CD4-positive, alpha-beta T cell treated with Interleukin-17A for 4 hours (primary cell): ENCODE results near the gene NAE1.
"Not testable (repeated sequence)": the region's sequence is repeated elsewhere in the genome, so short reads cannot be mapped to it uniquely, and the experiment has no call there.

Experiments
- DNase-seq: peaks from one replicate; pipeline ENCODE4 v3.0.0-alpha.2; 2020; ENCODE audit warnings: mixed read lengths

Gene NAE1

DNA sequence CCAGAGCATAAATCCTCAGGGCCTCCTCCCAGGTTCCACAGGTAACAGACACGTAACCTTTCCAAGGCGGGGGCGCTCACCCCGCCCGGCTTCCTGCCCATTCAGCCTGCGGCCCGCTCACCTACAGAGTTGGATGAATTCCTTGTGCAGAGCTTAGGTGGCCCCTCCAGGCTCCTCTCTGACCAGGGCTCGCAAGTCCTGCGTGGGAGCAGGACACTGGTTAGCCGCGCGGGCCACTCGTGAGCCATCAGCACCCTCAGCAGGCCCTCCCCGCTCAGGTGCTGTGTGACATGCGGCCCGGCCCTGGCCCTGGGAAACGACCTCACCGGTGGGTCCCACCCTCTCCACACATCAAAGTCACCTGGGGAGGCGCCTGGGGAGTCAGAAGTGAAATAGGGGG is 29.9 kb downstream of the NAE1 start:
- DNase-seq, result no peak

DNA sequence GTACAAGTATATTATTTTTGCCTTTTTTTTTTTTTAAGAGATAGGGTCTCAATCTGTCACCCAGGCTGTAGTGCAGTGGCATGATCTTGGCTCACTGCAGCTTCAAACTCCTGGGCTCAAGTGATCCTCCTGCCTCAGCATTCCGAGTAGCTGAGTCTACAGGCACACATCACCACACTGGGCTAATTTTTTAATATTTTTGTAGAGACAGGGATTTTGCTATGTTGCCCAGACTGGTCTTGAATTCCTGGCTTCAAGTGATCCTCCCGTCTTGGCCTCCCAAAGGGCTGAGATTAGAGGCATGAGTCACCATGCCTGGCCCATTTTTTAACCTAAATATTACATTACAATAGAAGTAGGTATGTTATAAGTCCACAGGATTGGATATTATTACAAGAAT is 32.6 kb downstream of the NAE1 start:
- DNase-seq, result no peak

DNA sequence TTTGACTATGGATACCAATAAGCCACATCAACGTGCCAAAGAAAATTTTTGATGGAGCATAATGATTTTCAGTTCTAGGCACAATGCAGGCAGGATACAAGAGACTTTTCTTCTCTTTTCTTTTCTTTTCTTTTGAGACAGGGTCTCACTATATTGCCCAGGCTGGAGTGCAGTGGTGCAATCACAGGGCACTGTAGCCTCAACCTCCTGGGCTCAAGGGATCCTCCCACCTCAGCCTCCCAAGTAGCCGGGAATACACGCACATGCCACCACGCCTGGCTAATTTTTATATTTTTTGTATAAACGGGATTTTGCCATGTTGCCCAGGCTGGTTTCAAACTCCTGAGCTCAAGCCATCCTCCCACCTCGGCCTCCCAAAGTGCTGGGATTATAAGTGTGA is 36.8 kb downstream of the NAE1 start:
- not testable (repeated sequence) for DNase-seq

DNA sequence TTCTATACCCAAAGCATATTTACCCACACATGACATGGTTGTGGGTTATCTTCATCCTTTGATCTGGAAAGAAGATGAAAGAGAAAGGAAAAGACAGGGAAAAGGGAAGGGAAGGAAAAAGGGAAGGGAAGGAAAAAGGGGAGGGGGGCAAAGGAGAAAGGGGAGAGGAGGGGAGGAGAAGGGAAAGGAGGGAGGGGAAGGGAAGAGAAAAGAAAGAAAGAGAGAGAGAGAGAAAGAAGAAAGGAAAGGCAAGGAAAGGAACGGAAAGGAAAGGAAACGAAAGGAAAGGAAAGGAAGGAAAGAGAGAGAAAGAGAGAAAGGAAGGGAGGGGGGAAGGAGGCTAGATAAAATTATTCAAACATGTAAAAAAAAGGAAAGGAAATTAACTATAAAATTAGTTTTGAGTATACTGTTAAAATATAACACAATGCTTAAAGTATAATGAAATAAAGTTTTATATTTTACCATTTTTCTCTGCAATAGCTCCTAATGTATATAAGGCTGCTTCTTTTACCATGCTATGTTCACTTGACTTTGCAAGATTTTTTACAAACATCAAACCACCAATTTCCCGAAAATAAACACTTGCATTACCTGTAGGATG is 40.5 kb downstream of the NAE1 start:
- DNase-seq, result no peak

DNA sequence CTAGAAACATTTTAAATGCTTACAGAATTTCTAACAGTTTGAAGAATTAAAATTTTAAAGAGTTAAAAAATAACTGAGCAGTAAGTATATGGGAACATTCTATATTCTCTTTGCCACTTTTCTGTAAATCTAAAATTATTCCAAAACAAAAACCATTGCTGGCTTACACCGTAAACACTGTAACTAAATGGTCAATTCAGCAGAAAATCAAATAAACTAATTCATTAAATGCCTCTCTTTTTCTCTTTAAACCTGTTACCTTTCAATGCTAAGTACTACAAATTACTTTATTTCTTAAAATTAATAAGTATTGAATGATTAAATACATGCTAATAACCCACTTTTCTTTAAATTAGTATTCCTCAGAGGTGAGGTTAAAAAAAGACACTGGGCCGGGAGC is 43.3 kb downstream of the NAE1 start:
- no peak for DNase-seq

DNA sequence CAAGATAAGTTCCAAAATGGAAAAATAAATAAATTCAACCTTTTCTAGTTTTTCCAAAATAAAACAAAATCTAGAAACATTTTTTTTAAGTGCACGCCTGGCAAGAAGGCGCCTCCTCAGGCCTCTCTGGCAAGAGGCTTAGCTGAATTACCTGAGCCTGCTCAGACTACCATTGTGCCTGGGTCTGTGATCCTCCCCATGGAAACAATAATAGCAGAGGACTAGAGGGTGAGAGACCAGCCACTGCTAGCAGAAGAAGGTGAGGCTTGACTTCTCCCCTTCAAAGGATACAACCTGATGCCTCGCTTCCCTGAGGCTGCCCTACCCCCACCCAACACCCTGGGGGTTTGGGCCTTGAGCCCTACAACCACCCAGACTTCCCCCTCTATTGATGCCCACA is 44.2 kb downstream of the NAE1 start:
- no peak for DNase-seq

DNA sequence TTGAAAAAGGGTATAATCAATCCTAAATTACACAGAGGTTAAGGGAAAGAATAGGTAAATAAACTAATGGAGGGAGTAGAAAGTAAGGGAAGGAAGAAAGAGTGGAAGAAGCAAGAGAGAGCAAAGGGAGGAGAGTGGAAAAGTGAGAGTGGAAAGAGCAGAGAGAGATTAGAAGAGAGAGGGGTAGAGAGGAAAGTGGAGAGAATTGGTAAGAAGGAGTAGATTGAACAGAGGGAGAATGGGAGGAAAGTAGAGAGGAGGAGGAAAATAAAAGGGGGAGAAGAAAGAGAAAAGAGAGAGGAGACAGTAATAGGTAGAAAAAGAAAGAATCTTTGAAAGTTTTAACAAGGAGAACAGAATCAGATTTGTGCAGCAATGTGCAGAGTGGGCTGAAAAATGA is 54.3 kb downstream of the NAE1 start:
- no peak for DNase-seq

DNA sequence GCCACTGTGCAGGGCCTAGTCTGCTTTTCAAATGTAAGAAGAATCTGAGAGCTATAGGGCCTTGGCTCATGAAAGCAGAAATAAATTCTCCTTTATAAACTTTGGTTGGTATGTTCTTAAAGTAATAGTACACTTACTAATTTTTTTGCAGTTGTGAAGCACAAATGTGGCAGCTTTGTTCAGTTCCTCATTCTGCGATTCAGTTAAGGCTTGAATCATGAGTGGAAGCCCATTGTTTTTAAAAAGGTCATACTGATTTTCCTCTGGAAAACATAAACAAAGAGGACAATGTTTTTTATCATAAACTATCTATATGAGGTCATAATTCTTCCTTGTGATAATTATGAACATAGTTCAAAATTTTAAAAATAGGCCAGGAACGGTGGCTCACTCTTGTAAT is 55.8 kb downstream of the NAE1 start:
- DNase-seq, result no peak

DNA sequence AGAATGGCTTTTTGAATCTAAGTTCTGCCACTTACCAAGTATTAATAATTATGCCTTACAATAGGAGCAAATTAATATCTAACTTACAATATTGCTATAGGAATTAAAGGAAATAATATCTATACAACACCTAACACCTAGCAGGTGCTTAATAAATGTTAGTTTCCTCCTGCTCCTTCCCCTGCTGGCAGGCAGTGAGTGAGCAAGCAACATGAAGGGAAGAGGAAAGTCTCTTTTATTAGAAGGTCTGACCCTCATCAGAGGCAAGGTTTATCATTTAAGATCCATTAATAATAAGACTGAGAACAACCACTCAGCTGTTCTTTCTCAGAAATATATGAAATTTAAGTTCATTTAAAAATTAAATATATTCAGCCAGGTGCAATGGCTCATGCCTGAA is 72.7 kb downstream of the NAE1 start:
- DNase-seq, result no peak

DNA sequence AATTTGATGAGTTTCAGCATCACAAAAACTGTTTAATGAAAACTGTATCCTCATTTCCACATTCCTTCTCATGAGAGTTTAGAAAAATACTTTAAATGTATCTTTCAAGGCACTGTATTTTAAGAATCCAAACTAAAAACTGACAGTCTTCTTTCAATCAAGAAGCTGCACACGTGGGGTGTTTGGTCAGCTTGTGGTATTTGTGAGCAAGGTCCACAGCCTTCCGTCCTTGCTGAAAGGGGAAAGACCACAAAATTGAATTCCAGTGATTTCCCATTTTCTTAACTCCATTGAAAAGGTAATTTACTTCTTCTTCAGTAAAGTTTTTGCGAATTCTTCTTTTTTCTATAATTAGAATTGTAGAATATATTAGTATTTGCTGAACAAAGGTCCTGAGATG is 76.0 kb downstream of the NAE1 start:
- DNase-seq, result no peak

DNA sequence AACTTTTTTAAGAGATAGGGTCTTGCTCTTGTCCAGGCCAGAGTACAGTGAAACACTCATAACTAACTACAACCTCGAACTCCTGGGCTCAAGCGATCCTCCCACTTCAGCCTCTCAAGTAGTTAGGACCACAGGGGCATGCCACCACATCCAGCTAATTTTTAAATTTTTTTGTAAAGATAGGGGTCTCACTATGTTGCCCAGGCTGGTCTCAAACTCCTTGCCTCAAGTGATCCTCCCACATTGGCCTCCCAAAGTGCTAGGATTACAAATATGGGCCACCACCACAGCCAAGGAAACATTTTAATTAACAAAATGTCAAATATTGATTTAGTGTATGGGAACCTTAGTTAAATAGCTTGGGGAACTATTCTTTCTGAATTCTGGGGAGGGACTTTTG is 76.6 kb downstream of the NAE1 start:
- DNase-seq, result no peak

DNA sequence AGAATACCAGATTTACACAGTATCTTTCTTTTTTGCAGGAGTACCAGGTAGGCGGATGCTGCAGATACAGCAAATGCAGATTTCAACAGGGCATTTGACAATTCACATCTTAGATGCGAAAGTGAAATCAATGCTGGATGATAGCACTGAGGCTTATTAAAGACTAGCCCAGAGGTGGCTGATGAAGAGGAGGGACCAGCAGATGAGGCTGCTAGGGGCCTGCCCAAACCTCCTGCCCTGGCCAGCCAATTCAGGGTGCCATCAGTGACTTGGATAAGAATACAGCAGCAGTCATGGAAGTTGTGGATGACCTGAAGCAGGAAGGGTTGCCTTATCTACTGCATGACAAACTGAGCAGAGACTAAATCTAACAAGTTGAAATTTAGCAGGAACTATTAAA is 77.8 kb downstream of the NAE1 start:
- DNase-seq, result no peak
